ENCODE data around the gene RAI14. TPM values are rescaled to one million over a fixed set of nuclear protein-coding genes. Genes with fewer than 3 reads are reported as not detected.

The RAI14 gene
- total and polyA plus RNA-seq, 2 donors from 2014 or later: 13.2 to 60.3 TPM

DNA sequence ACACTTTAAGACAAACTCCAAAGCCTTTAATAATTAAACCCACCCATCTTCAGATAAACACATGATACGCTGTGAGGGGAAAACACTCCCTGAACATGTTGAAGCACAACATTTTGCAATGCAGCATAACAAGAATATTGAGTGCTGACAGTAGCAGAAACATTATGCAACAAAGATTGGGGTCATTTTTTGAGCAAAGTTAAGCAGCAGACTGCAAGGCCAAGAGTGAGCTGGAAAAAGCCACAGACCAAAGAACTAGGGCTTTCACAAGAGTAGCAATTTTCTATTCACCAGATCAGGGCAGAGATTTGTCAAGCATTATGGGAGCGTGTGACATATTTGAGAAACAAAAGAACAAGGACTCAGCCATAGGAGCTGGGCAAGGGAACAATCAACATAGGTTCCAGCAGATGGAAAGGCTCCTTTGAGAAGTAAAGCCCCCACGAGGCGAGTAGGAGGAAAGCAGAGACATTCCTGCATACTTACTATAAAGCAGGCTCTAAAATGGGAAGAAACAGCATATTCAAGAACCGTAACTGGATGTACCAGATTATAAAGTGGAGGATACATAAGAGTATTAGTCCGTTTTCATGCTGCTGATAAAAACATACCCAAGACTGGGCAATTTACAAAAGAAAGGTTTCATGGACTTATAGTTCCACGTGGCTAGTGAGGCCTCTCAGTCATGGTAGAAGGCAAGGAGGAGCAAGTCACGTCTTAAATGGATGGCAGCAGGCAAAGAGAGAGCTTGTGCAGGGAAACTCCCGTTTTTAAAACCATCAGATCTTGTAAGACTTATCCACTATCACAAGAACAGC is 178.1 kb downstream of the RAI14 start:
- no peak for DNase-seq
- H3K9me3 ChIP-seq (ENCODE audit: control insufficient read depth in 2 of 3, insufficient read depth in 1 of 3, low read length in 3 of 3): no peaks in the 10 kb centered on the region
- no peak overlapping the region for H3K9ac ChIP-seq (ENCODE audit: low read length in 3 of 3)
- intact Hi-C loops (cut with DNase I): no loop called here
- TF ChIP-seq, protein P1, sequence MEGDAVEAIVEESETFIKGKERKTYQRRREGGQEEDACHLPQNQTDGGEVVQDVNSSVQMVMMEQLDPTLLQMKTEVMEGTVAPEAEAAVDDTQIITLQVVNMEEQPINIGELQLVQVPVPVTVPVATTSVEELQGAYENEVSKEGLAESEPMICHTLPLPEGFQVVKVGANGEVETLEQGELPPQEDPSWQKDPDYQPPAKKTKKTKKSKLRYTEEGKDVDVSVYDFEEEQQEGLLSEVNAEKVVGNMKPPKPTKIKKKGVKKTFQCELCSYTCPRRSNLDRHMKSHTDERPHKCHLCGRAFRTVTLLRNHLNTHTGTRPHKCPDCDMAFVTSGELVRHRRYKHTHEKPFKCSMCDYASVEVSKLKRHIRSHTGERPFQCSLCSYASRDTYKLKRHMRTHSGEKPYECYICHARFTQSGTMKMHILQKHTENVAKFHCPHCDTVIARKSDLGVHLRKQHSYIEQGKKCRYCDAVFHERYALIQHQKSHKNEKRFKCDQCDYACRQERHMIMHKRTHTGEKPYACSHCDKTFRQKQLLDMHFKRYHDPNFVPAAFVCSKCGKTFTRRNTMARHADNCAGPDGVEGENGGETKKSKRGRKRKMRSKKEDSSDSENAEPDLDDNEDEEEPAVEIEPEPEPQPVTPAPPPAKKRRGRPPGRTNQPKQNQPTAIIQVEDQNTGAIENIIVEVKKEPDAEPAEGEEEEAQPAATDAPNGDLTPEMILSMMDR (IDR thresholded peaks at IDR 0.05; ENCODE audit: borderline replicate concordance, extremely low read depth, insufficient read depth): no peak
- H3K27ac ChIP-seq (ENCODE audit: low read depth in 2 of 2, low read length in 2 of 2): no peak overlapping the region
- peaks cover 7 to 18% (median 9%) of the 10 kb centered on the region in 3 donors for H3K36me3 ChIP-seq (ENCODE audit: control insufficient read depth in 2 of 3, insufficient read depth in 3 of 3, low read length in 3 of 3)
- FAIRE-seq: no peak
- H3K27me3 ChIP-seq (ENCODE audit: control insufficient read depth, insufficient read depth, low read length): no peaks in the 10 kb centered on the region
- H3K4me3 ChIP-seq (ENCODE audit: low read length in 3 of 3): no peak overlapping the region
- peaks cover 3 to 5% (median 4%) of the 10 kb centered on the region in 3 donors for H3K4me1 ChIP-seq (ENCODE audit: control insufficient read depth in 2 of 3, insufficient read depth in 2 of 3, low read depth in 1 of 3, low read length in 3 of 3)

DNA sequence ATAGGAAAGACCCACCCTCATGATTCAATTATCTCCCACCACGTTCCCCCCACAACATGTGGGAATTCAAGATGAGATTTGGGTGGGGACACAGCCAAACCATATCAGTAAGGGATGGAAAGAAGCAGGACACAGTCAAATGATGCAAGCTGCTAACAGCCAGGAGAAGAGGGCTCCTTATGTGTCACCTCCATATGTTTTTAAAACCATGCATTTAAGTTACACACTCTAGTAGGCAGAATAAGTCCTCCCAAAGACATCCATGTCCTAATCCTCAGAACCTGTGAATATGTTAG is 178.6 kb downstream of the RAI14 start:
- Histone ChIP-seq H3K36me3 (ENCODE audit: control insufficient read depth in 2 of 3, insufficient read depth in 3 of 3, low read length in 3 of 3) (peaks cover 7 to 14% (median 9%) of the 10 kb centered on the region in 3 donors), H3K27ac (ENCODE audit: low read depth in 2 of 2, low read length in 2 of 2) (no peak overlapping the region), H3K4me1 (ENCODE audit: control insufficient read depth in 2 of 3, insufficient read depth in 2 of 3, low read depth in 1 of 3, low read length in 3 of 3) (peaks cover 3 to 5% (median 4%) of the 10 kb centered on the region in 3 donors), H3K9ac (ENCODE audit: low read length in 3 of 3) (no peak overlapping the region), H3K9me3 (ENCODE audit: control insufficient read depth in 2 of 3, insufficient read depth in 1 of 3, low read length in 3 of 3) (no peaks in the 10 kb centered on the region), H3K4me3 (ENCODE audit: low read length in 3 of 3) (no peak overlapping the region), H3K27me3 (ENCODE audit: control insufficient read depth, insufficient read depth, low read length) (no peaks in the 10 kb centered on the region)
- intact Hi-C loops (cut with DNase I): no loop called here
- DNase-seq: no peak
- TF ChIP-seq, protein P1 (IDR thresholded peaks at IDR 0.05; ENCODE audit: borderline replicate concordance, extremely low read depth, insufficient read depth): no peak
- FAIRE-seq: no peak

DNA sequence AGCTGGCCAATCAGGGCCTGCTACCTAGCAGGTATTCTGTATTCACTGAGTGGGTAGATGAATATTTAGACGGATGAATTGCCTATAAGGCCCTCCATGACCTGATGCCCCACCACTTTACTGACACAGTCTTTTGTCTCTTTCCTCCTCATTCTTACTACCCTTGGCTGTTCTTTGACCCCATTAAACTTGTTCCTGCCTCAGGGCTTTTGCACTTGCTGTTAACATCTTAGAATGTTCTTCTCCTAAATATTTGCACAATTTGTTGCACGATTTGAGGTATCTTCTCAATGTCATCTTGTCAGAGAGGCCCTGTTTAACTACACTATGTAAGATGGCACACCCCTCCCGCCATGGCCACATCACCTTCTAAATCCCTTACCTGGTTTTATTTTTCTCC is 179.5 kb downstream of the RAI14 start:
- H3K9ac ChIP-seq (ENCODE audit: low read length in 3 of 3): no peak overlapping the region
- no peak overlapping the region for H3K4me3 ChIP-seq (ENCODE audit: low read length in 3 of 3)
- no peaks in the 10 kb centered on the region for H3K9me3 ChIP-seq (ENCODE audit: control insufficient read depth in 2 of 3, insufficient read depth in 1 of 3, low read length in 3 of 3)
- peaks cover under 1 to 6% (median 2%) of the 10 kb centered on the region in 3 donors for H3K36me3 ChIP-seq (ENCODE audit: control insufficient read depth in 2 of 3, insufficient read depth in 3 of 3, low read length in 3 of 3)
- H3K27ac ChIP-seq (ENCODE audit: low read depth in 2 of 2, low read length in 2 of 2): no peak overlapping the region
- FAIRE-seq (no peak), DNase-seq (no peak)
- TF ChIP-seq, protein P1 (IDR thresholded peaks at IDR 0.05; ENCODE audit: borderline replicate concordance, extremely low read depth, insufficient read depth): no peak
- H3K4me1 ChIP-seq (ENCODE audit: control insufficient read depth in 2 of 3, insufficient read depth in 2 of 3, low read depth in 1 of 3, low read length in 3 of 3): peaks cover 3 to 5% (median 4%) of the 10 kb centered on the region in 3 donors
- intact Hi-C loops (cut with DNase I): no loop called here
- no peaks in the 10 kb centered on the region for H3K27me3 ChIP-seq (ENCODE audit: control insufficient read depth, insufficient read depth, low read length)

Data from kidney (tissue), 14 donors.